ENCODE measurements around the gene GRP. TPM values are rescaled to one million over a fixed set of nuclear protein-coding genes. Genes with fewer than 3 reads are reported as not detected.

The GRP gene
- total and polyA plus RNA-seq, 2 of the 4 experiments (the other 2 are of a cell fraction): not detected

GRCh38 chr18:59276047-59276446 lies 56.1 kb downstream of the GRP start:
- peaks cover 90% of the 10 kb centered on the region for H3K27me3 ChIP-seq (ENCODE audit: control insufficient read depth, insufficient read depth, low read length)
- dilution Hi-C loops (cut with HindIII; ENCODE audit: low sequenced_read_pairs, unreplicated experiment): no loop called here

More at GRCh38 chr18:59276047-59276446, 56.1 kb downstream of the GRP start:
- no peak overlapping the region for H3K4ac ChIP-seq (ENCODE audit: low read depth, low read length)
- no peaks in the 10 kb centered on the region for H3K36me3 ChIP-seq (ENCODE audit: control insufficient read depth, insufficient read depth, low read length)
- no peak overlapping the region for H3K23ac ChIP-seq (ENCODE audit: low read depth, low read length)
- TF ChIP-seq MAZ (IDR thresholded peaks at IDR 0.05; ENCODE audit: borderline replicate concordance, low read depth, low read length): no peak
- TF ChIP-seq POLR2A (IDR thresholded peaks at IDR 0.05; ENCODE audit: low read depth, low read length): no peak
- TF ChIP-seq ELK1 (IDR thresholded peaks at IDR 0.05; ENCODE audit: borderline replicate concordance, low read depth, low read length): no peak
- TF ChIP-seq MXI1 (IDR thresholded peaks at IDR 0.05; ENCODE audit: borderline replicate concordance, low read depth, low read length): no peak
- TF ChIP-seq CEBPB (IDR thresholded peaks at IDR 0.05; ENCODE audit: low read depth, low read length): no peak
- no peak for TF ChIP-seq CHD1 (IDR thresholded peaks at IDR 0.05; ENCODE audit: low read depth, low read length)
- TF ChIP-seq RAD21 (IDR thresholded peaks at IDR 0.05; ENCODE audit: low read length): no peak
- TF ChIP-seq NFE2L2 (IDR thresholded peaks at IDR 0.05; ENCODE audit: low read depth, low read length): no peak
- TF ChIP-seq RCOR1 (IDR thresholded peaks at IDR 0.05; ENCODE audit: insufficient replicate concordance, low read length): no peak
- H2BK5ac ChIP-seq (ENCODE audit: low read depth, low read length, poor library complexity, severe bottlenecking): no peak overlapping the region
- no peak overlapping the region for H4K91ac ChIP-seq (ENCODE audit: insufficient read depth, low read depth, low read length)
- no peak overlapping the region for H2BK20ac ChIP-seq (ENCODE audit: low read depth, low read length)
- H3K79me1 ChIP-seq (ENCODE audit: low read depth in 1 of 2, low read length in 2 of 2): no peaks in the 10 kb centered on the region
- WGBS, 2 experiments (ENCODE audit: extremely low coverage in 2 of 2, insufficient read length in 1 of 2): no CpG with 5 or more reads among the region's 5 CpGs
- no peak overlapping the region for H2BK120ac ChIP-seq (ENCODE audit: low read depth, low read length)
- ChIA-PET CTCF (interaction anchor here (0.6 to 1.1 kb wide), 2 partner anchors 11 to 126 kb away, joined by 3 to 4 read pairs; no protein-coding TSS in a partner anchor), POLR2A (ENCODE audit: unreplicated experiment) (no interaction called here)
- no peak overlapping the region for H3K56ac ChIP-seq (ENCODE audit: extremely low read depth, insufficient read depth, low read length)
- H3K14ac ChIP-seq (replicated peaks; ENCODE audit: low read depth, low read length): no peak overlapping the region
- H3K9me3 ChIP-seq (ENCODE audit: control insufficient read depth, insufficient read depth, low read length): peaks cover 13% of the 10 kb centered on the region
- H2AFZ ChIP-seq (replicated peaks; ENCODE audit: low read length, poor library complexity): no peak overlapping the region
- no peak overlapping the region for H3K27ac ChIP-seq (ENCODE audit: insufficient read depth, low read length)
- H4K20me1 ChIP-seq (ENCODE audit: insufficient read depth, low read length): 0 out of 2 replicates have a peak, but pooled peaks cover under 1% of the 10 kb centered on the region
- no peak for ATAC-seq (ENCODE audit: low read depth)
- H3K9ac ChIP-seq (ENCODE audit: low read depth, low read length): no peak overlapping the region
- intact Hi-C loops (cut with micrococcal nuclease) (no loop called here), in situ Hi-C loops (cut with MboI; ENCODE audit: low sequenced_read_pairs) (no loop called here)
- no TSS peak for BruUV-seq (replicated peaks)
- H3K18ac ChIP-seq (ENCODE audit: low read depth, low read length): no peak overlapping the region
- H3K4me2 ChIP-seq (ENCODE audit: low read depth, low read length): no peak overlapping the region
- no peaks in the 10 kb centered on the region for H3K9me1 ChIP-seq (ENCODE audit: insufficient read depth, low read length)
- H4K8ac ChIP-seq (ENCODE audit: low read depth in 2 of 2, low read length in 2 of 2): no peak overlapping the region
- DNase-seq: no peak
- no peak overlapping the region for H4K5ac ChIP-seq (ENCODE audit: low read depth, low read length)
- H3K4me3 ChIP-seq (ENCODE audit: insufficient read depth, low read depth, low read length): no peak overlapping the region
- no peak overlapping the region for H2AK9ac ChIP-seq (replicated peaks; ENCODE audit: low read depth, low read length, poor library complexity)
- H2BK15ac ChIP-seq (ENCODE audit: low read depth, low read length): no peak overlapping the region
- H3K4me1 ChIP-seq (ENCODE audit: control insufficient read depth, insufficient read depth, low read length): no peaks in the 10 kb centered on the region
- no peak overlapping the region for H2AK5ac ChIP-seq (ENCODE audit: low read depth, low read length)
